ENCODE data around the gene SRGN.

DNA sequence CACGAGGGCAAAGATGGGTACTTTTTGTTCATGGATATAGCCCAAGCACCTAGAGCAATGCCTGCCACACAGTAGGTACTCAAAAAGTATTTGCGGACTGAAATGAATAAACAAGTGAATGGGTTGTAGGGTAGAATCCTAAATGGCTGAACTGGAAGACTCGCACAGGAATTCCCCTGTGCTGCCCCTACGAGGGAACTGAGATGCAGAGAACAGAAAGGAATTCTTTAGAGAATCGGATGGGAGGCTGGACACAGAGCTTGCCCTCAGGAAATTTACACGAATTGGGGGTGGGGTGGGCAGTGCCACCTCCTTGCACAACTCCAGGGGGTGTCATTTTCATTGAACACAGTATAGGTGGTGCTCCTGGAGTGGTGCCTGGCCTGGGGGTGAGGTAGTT is 35.2 kb upstream of the SRGN start:
- TF ChIP-seq CTCF (IDR thresholded peaks at IDR 0.05; ENCODE audit: low read length), result no peak
- no peak for TF ChIP-seq EZH2 (optimal IDR thresholded peaks at IDR 0.05; ENCODE audit: low read depth, low read length)
